SH-SY5Y (cell line): ENCODE results near the gene SLC43A1.

Source experiments
- GATA2 ChIP-seq: IDR thresholded peaks from 2 replicates; pipeline ENCODE4 v1.6.1; 2011; ENCODE audit warnings: mild to moderate bottlenecking, low read depth, low read length
- GATA3 ChIP-seq: IDR thresholded peaks from 2 replicates; pipeline ENCODE4 v1.6.1; 2011; ENCODE audit warnings: low read depth, mild to moderate bottlenecking, low read length, moderate library complexity

DNA sequence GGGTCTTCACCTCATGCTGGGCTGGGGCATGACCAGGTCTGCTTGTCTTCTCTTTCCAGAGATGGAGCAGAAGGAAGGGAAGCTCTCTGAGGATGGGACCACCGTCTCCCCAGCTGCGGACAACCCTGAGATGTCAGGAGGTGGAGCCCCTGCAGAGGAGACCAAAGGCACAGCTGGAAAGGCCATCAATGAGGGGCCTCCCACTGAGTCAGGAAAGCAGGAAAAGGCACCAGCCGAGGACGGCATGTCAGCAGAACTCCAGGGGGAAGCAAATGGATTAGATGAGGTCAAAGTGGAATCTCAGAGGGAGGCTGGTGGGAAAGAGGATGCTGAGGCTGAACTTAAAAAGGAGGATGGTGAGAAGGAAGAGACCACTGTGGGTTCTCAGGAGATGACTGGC is 27.1 kb upstream of the SLC43A1 start:
- TF ChIP-seq GATA2 (no peak), GATA3 (no peak)
